ENCODE results near the gene USP6NL. TPM values are rescaled to one million over a fixed set of nuclear protein-coding genes. Genes with fewer than 3 reads are reported as not detected.
A peak's percentile ranks its signal among the peaks of the same experiment; 100 is the strongest.

The USP6NL gene
- total RNA-seq, 1 experiment from 2014 or later, result 13.0 TPM

DNA sequence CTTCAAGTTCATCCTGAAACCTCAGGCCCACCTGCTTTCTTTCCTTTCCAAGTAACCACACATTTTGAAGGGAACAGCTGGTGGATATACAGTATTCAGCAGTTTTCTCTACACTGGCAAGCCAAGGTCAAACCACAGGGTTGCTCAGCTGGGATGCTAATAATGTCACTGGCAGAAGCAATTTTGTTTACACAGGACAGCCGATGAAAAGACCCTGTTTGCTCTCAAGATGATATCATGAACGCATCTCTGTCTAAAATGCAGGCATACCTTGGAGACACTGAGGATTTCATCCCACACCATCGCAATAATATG lies 186.2 kb downstream of the USP6NL start:
- no peaks in the 10 kb centered on the region for H4K20me1 ChIP-seq (ENCODE audit: low read length)
- ATAC-seq, result no peak
- H3K4me2 ChIP-seq (ENCODE audit: low read length), result no peak overlapping the region
- DNase-seq, result no peak
- ChIA-PET POLR2A (ENCODE audit: unreplicated experiment) (no interaction called here), CTCF (no interaction called here)
- H3K27ac ChIP-seq (ENCODE audit: low read length), result no peak overlapping the region
- no peaks in the 10 kb centered on the region for H3K9me2 ChIP-seq (replicated peaks; ENCODE audit: low read length)
- H3F3A ChIP-seq (ENCODE audit: low read length, unreplicated experiment), result no peaks in the 10 kb centered on the region
- no peak overlapping the region for H3K4me3 ChIP-seq (ENCODE audit: low read length)
- no peak overlapping the region for H3K9ac ChIP-seq (ENCODE audit: low read length)
- no peaks in the 10 kb centered on the region for H3K27me3 ChIP-seq (ENCODE audit: low read length)
- H2AFZ ChIP-seq (ENCODE audit: low read length), result no peak overlapping the region
- no peaks in the 10 kb centered on the region for H3K4me1 ChIP-seq (ENCODE audit: insufficient read depth, low read length)
- no peak for TF ChIP-seq EZH2 (IDR thresholded peaks at IDR 0.05; ENCODE audit: low read length, unreplicated experiment)
- TF ChIP-seq, protein P1, sequence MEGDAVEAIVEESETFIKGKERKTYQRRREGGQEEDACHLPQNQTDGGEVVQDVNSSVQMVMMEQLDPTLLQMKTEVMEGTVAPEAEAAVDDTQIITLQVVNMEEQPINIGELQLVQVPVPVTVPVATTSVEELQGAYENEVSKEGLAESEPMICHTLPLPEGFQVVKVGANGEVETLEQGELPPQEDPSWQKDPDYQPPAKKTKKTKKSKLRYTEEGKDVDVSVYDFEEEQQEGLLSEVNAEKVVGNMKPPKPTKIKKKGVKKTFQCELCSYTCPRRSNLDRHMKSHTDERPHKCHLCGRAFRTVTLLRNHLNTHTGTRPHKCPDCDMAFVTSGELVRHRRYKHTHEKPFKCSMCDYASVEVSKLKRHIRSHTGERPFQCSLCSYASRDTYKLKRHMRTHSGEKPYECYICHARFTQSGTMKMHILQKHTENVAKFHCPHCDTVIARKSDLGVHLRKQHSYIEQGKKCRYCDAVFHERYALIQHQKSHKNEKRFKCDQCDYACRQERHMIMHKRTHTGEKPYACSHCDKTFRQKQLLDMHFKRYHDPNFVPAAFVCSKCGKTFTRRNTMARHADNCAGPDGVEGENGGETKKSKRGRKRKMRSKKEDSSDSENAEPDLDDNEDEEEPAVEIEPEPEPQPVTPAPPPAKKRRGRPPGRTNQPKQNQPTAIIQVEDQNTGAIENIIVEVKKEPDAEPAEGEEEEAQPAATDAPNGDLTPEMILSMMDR (conservative IDR thresholded peaks at IDR 0.05; ENCODE audit: low read depth, low read length), result no peak
- BruUV-seq (replicated peaks), result no TSS peak
- no peaks in the 10 kb centered on the region for H3K79me2 ChIP-seq (ENCODE audit: low read length)
- intact Hi-C loops (cut with micrococcal nuclease), result loop anchor here (2.0 kb wide), 1 partner anchor 48 kb away; no protein-coding TSS in a partner anchor
- no peaks in the 10 kb centered on the region for H3K36me3 ChIP-seq (ENCODE audit: low read depth, low read length)
- no peaks in the 10 kb centered on the region for H3K9me3 ChIP-seq (ENCODE audit: low read length)

GRCh38 chr10:11424456-11425295 lies 186.8 kb downstream of the USP6NL start:
- POLR2A ChIA-PET (ENCODE audit: unreplicated experiment), result interaction anchor here (0.6 kb wide), 1 partner anchor 85 kb away, joined by 10 read pairs; no protein-coding TSS in a partner anchor

GRCh38 chr10:11416974-11417373 lies 194.5 kb downstream of the USP6NL start:
- BruUV-seq (replicated peaks), result no TSS peak
- CTCF ChIA-PET, result no interaction called here

More at GRCh38 chr10:11424456-11425295, 186.8 kb downstream of the USP6NL start:
- Histone ChIP-seq H3K4me1 (ENCODE audit: insufficient read depth, low read length) (no peaks in the 10 kb centered on the region), H3K4me2 (ENCODE audit: low read length) (no peak overlapping the region), H2AFZ (ENCODE audit: low read length) (no peak overlapping the region), H3K9me3 (ENCODE audit: low read length) (no peaks in the 10 kb centered on the region), H3K36me3 (ENCODE audit: low read depth, low read length) (no peaks in the 10 kb centered on the region), H3F3A (ENCODE audit: low read length, unreplicated experiment) (no peaks in the 10 kb centered on the region), H3K9me2 (replicated peaks; ENCODE audit: low read length) (no peaks in the 10 kb centered on the region), H3K27me3 (ENCODE audit: low read length) (no peaks in the 10 kb centered on the region), H3K4me3 (ENCODE audit: low read length) (no peak overlapping the region), H3K79me2 (ENCODE audit: low read length) (no peaks in the 10 kb centered on the region), H3K9ac (ENCODE audit: low read length) (no peak overlapping the region), H3K27ac (ENCODE audit: low read length) (no peak overlapping the region), H4K20me1 (ENCODE audit: low read length) (no peaks in the 10 kb centered on the region)
- CTCF ChIA-PET, result interaction anchor here (1.3 kb wide), 1 partner anchor 333 kb away, joined by 4 read pairs; no protein-coding TSS in a partner anchor
- TF ChIP-seq, protein P1 (conservative IDR thresholded peaks at IDR 0.05; ENCODE audit: low read depth, low read length), result peak; percentile 69
- no peak for TF ChIP-seq EZH2 (IDR thresholded peaks at IDR 0.05; ENCODE audit: low read length, unreplicated experiment)
- peak; percentile 78 for ATAC-seq
- intact Hi-C loops (cut with micrococcal nuclease), result loop anchor here (2.0 kb wide), 1 partner anchor 48 kb away; no protein-coding TSS in a partner anchor
- no TSS peak for BruUV-seq (replicated peaks)
- peak; percentile 51 for DNase-seq

More at GRCh38 chr10:11416974-11417373, 194.5 kb downstream of the USP6NL start:
- H3K4me1 ChIP-seq (ENCODE audit: insufficient read depth, low read length), result no peaks in the 10 kb centered on the region
- H3K27ac ChIP-seq (ENCODE audit: low read length), result no peak overlapping the region
- no peaks in the 10 kb centered on the region for H3K9me3 ChIP-seq (ENCODE audit: low read length)
- H3K9me2 ChIP-seq (replicated peaks; ENCODE audit: low read length), result no peaks in the 10 kb centered on the region
- no peak for DNase-seq
- ATAC-seq, result no peak
- H3K79me2 ChIP-seq (ENCODE audit: low read length), result no peaks in the 10 kb centered on the region
- POLR2A ChIA-PET (ENCODE audit: unreplicated experiment), result no interaction called here
- no peak overlapping the region for H3K4me3 ChIP-seq (ENCODE audit: low read length)
- H2AFZ ChIP-seq (ENCODE audit: low read length), result no peak overlapping the region
- no peaks in the 10 kb centered on the region for H4K20me1 ChIP-seq (ENCODE audit: low read length)
- H3K27me3 ChIP-seq (ENCODE audit: low read length), result no peaks in the 10 kb centered on the region
- H3K9ac ChIP-seq (ENCODE audit: low read length), result no peak overlapping the region
- no peaks in the 10 kb centered on the region for H3F3A ChIP-seq (ENCODE audit: low read length, unreplicated experiment)
- intact Hi-C loops (cut with micrococcal nuclease), result no loop called here
- no peak overlapping the region for H3K4me2 ChIP-seq (ENCODE audit: low read length)
- no peaks in the 10 kb centered on the region for H3K36me3 ChIP-seq (ENCODE audit: low read depth, low read length)
- TF ChIP-seq, protein P1 (conservative IDR thresholded peaks at IDR 0.05; ENCODE audit: low read depth, low read length), result no peak
- TF ChIP-seq EZH2phosphoT487 (IDR thresholded peaks at IDR 0.05; ENCODE audit: borderline replicate concordance, low read length), result no peak
- TF ChIP-seq EZH2 (IDR thresholded peaks at IDR 0.05; ENCODE audit: low read length, unreplicated experiment), result no peak

Data from PC-3 (cell line).